HG02981 (cell line): Measurements from ENCODE around the gene NAALADL2.

ENCODE experiments used
- ATAC-seq: cut with Tn5 transposase; IDR thresholded peaks from one replicate; pipeline ENCODE4 v1.9.1; 2021; ENCODE audit warnings: mild to moderate bottlenecking, moderate library complexity; ENCODE audit not compliant: unreplicated experiment

NAALADL2 gene

DNA sequence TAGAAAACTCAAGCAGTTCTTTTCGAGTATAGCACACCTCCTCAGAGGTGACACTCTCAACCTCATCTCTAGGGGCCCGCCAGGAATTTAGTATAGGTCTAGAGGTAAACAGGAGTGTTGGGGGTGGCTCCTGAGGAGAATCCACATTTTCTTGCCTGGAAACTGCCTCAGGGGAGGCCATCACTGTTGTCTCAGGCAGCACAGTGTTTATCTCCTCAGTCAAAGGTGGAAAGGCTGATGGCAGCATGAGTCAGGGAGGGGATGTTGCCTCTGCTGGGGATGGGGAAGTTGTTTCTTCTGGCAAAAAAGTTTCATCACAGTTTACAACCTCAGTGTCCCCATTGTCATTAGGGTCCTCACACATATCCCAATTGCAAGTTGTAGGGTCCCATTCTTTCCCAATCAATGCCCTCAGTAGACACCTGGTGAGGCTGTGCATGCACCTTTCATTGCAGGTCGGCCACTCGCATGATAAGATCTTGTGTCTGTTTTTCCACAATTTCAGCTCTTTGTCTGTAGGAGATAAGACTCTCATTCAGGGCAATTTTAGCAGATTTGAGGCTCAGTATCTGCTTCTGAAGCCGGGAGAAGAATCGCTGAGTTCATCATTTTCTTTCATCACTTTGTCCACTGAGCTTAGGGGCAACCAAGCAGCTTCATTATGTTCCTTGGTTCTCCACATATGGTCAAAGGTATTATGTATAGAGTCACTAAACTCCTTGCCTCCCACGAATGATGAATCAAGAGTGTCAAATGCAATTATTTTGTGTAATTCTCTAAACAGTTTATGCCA is 25.8 kb downstream of the NAALADL2 start:
- no peak for ATAC-seq

DNA sequence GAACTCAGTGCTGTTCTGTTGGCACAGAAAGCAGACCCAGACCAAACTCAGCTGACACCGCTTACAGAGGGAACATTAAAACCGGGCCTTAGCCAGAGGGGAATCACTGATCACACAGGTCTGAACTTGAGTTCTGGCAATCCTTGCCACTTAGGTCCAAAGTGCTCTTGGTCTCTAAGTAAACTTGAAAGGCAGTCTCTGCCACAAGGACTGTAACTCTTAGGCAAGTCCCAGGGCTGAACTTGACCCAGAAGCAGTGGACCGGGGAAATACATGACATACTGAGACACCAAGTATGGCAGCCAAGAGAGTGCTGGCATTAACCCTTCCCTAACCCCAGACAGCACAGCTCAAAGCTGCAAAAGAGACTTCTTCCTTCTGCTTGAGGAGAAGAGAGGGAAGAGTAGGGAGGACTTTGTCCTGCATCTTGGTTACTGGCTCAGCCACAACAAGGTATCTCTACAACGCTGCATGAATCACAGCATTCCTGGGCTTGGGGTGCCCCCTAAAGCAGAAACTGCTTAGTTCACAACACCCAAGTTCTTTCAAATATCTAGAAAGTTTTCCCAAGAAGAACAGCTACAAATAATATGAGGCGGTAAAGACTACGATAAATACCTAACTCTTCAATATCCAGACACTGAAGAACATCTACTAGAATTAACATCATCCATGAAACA is 32.5 kb downstream of the NAALADL2 start:
- ATAC-seq, result no peak

DNA sequence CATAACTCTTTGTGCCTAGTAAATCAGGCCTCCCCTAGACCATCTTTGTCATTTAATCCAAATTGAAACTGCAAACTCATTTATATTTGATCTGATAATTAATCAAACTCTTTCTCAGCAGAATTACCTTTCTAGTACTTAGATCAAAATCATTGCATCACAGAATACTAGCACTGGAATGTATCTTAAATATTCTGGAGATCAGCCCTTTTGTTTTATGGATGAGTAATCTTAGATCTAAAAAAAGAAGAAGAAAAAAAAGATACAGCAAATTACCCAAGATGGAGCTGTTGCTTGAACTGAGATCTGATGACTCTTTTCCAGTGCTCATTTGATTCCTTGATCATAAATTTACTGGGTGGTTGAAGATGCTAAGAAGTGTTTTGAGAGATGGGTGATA is 47.9 kb downstream of the NAALADL2 start:
- ATAC-seq, result no peak

DNA sequence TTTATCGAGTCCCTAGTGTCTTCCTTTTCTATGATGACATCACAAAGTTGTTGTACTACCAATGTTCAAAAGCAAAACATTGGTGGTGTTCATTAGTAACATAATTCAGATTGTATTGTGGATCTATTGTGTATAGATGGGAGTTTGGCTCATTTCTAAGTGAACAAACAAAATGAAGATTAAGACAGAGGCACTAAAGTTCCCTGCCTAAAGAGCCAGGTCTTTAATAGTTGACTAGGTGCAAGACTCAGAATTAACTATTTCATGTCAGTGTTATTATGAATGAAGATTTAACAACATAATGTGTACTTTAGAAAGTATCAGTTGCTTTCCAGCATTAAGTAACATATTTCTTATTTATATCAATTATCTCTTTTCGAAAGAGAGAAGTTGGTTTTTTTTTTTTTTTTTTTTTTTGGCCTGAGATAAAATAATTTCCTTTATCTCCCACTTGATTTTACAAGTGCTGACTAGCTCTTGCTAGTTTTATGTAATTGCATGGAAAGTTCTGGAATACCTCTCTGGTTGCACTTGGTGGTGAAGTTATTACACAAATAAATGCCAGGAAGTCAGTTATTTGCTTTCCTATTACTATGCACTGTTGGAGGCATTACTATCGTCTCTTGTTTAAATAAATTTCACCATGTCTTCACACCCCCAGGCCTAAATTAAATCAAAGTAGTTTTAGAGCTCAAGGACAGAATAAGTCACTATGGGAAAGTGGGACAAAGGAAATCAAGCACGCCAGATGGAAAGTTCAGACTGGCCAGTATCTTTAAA is 48.7 kb downstream of the NAALADL2 start:
- no peak for ATAC-seq

DNA sequence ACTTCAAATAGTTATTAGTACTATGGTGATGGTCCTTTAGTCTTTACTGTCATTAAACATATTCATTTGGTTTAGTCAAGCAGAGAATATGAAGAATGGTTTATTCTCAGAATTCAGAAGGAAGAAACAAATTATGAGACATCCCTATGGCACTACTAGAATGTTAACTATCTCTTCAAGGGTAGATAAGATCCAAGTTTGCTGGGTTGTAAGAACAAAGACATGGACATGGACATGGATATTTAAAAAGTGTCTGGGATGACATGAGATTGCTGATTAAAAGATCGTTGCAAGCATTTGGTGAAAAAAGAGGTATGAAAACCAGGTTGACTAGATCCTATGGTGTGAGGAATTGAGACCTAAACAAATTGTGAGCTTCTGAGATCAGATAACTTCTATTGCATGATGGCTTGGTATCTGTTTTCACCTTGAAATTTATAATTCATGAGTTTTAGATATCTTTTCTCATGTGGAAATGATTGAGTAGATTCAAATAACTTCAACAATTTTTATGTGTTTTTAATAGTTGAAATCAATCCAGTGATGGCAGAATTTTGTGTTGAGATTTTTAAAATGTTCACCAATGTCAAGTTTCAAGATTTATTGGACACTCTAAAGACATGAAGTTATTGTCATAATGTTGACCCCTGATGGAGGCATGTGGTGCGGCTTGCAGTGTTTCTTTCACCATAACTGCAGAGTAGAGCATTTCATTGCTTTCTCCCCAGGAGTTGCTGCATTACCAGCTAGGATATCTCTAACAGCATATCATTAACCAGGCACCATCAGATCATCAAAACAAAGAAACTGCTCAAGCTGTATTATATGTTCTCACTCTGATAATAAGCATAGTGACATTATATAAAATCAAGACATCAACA is 72.6 kb downstream of the NAALADL2 start:
- no peak for ATAC-seq

DNA sequence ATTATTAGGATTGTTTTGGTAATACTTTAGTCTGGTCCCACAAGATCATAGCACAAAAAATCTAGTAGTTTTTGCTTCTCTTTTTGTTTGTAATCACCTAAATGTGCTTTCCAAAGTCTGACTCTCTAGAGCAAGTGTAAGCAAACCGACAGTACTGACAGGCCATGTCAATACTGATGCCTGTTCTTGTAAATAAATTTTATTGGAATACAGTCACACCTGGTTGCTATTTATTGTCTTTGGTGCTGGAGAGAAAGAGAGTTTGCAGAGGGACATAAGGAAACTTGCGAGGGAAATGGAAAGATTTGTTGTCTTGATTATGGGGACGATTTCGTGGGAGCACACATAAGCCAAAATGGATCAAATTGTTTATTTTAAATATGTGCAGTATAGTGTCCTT is 77.5 kb downstream of the NAALADL2 start:
- no peak for ATAC-seq

DNA sequence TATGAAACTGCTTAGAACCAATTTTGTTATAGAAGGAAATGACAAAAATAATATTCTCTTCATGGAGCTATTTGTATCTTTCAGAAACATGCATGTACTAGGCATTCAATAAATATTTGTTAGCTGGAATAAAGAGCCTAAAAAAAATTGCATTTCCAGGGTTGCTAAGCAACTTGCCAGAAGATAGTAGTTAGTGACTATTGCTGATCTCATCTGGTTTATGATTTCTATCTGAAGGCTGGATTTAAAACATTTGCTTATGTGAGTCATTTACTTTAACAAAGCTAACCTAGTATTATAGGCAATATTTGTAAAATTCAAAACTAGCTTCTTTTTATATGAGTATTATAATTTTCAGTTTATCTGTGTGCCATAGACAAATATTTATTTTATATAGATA is 78.3 kb downstream of the NAALADL2 start:
- no peak for ATAC-seq

DNA sequence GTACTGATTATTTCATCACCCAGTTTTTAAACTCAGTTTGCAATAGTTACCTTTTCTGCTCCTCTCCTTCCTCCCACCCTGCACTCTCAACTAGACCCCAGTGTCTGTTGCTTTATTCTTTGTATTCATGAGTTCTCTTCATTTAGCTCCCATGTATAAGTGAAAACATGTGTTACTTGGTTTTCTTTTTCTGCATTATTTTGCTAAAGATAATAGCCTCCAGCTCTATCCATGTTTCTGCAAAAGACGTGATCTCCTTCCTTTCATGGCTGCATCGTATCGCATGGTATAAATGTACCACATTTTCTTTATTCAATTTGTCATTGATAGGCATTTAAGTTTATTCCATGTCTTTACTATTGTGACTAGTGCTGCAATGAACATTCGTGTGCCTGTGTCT is 79.0 kb downstream of the NAALADL2 start:
- no peak for ATAC-seq

DNA sequence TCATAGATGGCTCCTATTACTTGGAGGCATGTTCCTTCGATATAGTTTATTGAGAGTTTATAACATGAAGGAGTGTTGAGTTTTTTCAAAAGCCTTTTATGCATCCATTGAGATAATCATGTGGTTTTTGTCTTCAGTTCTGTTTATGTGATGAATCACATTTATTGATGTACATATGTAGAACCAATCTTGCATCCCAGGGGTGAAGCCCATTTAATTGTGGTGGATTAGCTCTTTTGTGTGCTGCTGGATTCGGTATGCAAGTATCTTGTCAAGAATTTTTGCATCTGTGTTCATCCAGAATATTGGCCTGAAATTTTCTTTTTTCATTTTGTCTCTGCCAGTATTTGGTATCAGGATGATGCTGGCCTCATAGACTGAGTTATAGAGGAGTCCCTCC is 81.0 kb downstream of the NAALADL2 start:
- no peak for ATAC-seq

DNA sequence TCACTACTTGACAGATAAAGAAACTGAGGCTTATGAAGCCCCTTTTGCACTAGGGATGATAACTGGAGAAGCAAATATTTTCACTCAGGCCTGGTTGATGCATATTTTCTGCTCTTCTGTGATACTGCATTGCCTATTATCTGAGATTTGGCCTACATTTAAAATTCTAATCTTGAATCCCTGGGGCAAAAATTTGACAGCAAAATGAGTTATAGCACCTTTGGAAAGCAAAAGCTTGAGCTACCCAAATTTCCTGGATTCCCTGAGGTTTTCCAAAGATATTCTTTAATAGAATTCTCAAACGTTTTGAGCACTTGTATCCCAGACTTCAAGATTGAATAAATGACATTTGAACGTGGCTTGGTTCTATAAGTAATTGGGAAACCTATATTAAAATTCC is 86.1 kb downstream of the NAALADL2 start:
- ATAC-seq, result no peak

DNA sequence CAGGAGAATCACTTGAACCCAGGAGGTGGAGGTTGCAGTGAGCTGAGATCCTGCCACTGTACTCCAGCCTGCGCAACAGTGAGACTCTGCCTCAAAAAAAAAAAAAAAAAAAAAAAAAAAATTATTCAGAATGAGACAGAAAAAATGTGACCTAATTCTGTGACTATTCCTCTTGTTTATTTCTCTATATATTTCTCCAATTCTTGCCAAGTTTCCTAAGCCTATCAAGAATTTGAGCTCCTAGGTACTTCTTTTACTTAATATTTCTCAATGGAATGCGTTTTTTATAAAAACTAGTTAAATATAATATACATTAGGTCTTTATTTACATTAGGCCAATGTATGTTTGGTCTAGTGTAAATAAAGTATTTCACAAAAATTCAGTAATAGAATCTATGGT is 86.8 kb downstream of the NAALADL2 start:
- no peak for ATAC-seq

DNA sequence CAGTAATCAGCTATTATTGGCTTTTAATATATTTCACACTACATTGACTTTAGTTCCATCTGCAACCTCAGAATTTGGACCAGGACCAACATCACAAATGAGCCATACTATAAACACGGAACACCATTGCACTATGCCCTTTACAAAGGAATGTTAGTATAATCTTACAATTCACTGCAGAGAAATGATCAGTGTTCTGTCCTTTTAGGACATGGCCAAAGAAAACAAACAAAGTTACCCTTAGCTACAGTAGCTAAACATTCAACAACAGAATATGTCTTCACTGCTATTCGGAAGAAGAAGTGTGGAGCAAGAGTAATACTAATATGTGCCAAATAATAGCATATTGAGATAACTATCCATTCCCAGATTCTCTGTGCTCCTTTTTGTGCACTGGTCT is 90.4 kb downstream of the NAALADL2 start:
- no peak for ATAC-seq

DNA sequence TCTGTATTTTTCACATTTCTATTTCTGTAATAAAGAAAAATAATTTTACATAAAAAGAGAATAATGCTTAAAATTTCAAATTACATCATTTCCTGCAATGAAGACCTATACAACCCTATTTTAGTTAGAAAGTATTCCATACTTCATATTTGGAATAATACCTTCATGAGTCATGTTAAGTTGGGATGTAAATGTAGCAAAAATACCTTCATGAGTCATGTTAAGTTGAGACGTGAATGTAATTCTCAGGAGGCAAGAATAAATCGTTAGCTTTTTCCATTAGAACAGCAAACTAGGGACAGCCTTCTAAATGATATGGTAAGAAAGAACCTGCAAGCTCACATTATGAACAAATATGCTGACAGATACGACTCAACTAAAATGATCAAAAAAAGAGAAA is 91.9 kb downstream of the NAALADL2 start:
- ATAC-seq, result no peak

DNA sequence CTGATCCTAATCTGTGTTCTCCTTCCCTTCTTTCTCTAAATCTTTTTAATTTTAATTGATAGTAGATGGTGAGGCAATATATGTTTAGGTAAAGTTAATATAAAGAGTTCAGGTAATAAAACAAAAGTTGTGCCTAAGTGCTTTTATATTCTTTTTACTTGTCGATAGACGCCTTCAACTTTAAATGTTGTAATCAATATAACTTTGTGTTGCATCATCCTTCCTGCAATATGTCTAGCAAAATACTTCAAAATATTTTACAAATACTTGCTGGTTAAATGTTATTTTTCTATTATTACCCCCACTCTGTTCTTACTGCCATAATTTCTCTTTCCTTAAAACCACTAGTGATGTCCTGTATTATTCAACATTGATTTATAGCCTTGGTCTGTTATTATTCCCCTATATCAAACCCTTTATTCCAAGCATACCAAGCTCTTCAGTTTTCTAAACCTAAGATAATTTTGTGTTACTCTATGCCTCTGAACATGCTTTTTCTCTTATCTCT is 92.4 kb downstream of the NAALADL2 start:
- no peak for ATAC-seq

DNA sequence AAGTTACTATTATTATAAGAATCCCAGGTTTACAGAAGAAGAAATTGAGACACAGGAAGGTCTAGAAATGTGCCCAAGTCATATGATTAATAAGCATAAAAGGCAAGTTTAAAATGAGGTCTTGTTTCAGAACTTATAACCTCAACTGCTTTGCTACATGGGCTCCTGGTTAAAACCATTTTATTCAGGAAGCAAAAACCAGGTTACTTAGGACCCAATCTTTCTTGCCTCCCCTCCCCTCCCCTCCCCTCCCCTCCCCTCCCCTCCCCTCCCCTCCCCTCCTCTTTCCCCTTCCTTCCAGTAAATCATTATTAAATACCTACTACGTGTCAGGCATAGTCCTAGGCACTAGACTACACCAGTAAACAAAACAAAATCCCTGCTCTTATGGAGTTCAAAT is 93.9 kb downstream of the NAALADL2 start:
- ATAC-seq, result no peak

DNA sequence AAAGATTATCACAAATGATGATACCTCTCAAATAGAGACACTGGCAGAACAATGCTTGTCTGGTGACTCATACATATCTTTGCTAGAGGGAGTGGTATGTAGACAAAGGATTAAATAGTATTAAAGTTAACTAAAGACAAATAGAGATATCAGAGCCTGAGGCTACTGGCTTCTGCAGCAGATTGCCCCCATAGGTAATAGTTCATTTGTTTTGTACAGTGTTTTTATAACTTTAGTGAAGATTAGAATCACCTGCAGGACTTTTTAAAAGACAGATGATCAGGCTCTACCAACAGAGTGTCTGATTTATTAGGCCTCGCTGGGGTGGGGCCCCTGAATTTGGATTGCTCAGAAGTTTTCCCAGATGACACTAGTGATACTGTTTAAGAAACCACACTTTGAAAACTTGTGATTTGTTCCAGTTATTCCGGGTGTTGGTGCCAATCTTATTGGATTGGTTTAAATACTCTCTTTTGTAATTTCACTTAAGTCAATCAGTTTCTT is 96.4 kb downstream of the NAALADL2 start:
- ATAC-seq, result no peak

DNA sequence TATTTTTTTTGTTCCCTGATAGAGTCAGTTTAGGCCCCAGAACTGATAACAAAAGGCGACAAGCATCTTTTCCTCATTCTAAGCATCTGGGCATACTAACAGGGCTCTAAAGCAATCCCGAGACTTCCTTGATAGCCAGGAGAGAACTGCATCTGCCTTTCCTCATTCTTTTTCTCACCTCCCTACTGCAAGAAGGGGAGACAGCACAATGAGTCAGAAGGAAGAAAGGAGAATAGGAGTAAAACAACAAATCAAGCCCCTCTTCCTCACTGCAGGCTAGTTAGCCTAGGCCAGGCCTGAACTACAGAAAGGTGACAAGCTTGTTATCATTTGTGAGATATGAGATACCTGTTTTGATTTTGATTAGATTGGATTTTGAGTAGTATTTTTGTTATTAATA is 97.9 kb downstream of the NAALADL2 start:
- ATAC-seq, result no peak

DNA sequence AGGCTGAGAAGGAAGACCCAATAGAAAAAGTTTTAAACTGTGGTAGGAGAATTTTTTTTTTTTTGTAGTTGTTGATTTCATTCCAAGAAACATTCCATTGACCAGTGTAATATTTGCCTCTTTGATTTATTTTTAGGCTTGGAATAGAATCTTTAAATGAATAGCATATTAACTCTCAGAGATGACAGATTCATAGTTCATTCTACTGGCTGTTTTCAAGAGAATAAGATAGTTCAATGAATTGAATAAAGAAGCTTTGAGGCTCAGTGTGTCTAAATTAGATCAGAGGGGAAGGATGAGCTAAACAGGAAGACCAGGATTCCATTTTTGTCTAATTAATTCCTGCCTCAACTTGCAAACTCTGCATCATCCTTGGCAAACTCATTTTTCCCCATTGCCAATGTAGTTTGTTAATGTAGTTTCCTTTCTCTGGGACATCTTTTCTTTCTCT is 98.4 kb downstream of the NAALADL2 start:
- ATAC-seq, result no peak

DNA sequence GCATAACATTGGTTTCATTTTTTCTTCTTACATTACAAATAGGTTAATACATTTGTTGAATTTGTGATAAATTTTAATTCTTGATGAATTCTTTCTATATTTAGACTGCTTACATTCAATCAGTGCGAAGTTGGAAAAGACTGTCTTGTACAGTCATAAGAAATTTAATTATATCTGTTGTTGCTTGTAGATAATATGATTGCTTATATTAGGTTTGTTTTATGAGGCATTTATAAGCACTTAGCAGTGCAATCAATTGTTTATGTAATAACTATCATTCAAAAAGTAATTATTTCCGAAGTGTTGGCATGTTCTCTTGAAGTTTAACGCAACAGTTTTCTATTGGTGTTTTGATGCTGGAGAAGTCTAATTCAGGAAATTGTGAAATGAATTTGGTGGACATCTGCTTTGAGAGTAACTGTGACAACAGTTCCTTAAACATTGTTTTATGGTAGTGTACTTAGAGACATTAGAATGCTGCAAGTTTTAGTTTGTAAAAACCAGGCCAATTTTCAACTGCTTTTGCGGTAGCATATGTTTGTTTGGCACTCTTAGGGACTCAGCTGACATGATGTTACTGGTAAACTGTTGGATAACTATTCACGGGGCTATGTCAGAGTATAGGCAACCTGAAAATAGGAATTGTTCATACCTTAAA is 99.7 kb downstream of the NAALADL2 start:
- ATAC-seq, result no peak

DNA sequence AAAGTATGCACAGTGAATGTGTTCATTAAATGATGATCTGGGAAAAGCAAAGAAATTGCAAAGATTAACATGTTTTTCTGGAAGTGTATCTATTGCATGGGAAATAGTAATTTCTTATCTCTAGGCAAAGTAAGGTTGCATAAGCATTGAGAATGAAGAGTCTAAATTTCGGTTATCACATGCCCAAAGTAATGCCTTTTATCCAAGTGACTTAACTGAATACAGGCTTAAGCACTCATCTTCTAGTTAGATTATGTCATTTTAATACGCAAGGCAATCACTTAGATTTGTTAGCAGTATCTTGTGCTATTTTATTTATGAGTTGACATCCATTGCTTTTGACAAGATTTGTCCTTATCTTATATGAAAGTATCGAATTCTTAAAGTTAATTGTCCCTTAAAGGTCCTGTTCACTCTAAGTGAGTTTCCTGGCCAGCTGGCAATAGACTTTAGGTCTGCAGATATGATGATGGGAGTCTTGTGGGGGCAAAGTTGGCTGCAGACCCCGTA is 100.5 kb downstream of the NAALADL2 start:
- ATAC-seq, result no peak
